Sigmoid colon (tissue), 7 donors: ENCODE results near the gene ODAPH. TPM values are rescaled to one million over a fixed set of nuclear protein-coding genes. Genes with fewer than 3 reads are reported as not detected.

Experiments
- DNase-seq: peaks from one replicate; pipeline ENCODE4 v3.0.0-alpha.2; 2019
- H3K27ac ChIP-seq, 4 donors: fragments of 200-600 bp; sonication (generic); one replicate each; pipeline ENCODE4 v1.5.1; 2016 to 2019; ENCODE audit warnings: mild to moderate bottlenecking in 1 of 4
- H3K27me3 ChIP-seq, 3 donors: fragments of 200-600 bp; sonication (generic); one replicate each; pipeline ENCODE4 v1.5.1; 2019; ENCODE audit warnings: mild to moderate bottlenecking in 1 of 3
- H3K36me3 ChIP-seq, 4 donors: fragments of 200-600 bp; sonication (generic); one replicate each; pipeline ENCODE4 v1.5.1; 2016 to 2019
- H3K4me1 ChIP-seq, 4 donors: fragments of 200-600 bp; sonication (generic); one replicate each; pipeline ENCODE4 v1.5.1; 2017 to 2019
- H3K4me3 ChIP-seq, 4 donors: fragments of 200-600 bp; sonication (generic); one replicate each; pipeline ENCODE4 v1.5.1; 2017 to 2019; ENCODE audit warnings: mild to moderate bottlenecking in 2 of 4, moderate library complexity in 1 of 4
- H3K9me3 ChIP-seq, 4 donors: fragments of 200-600 bp in 3 of 4; sonication (generic) in 3 of 4; one replicate each; pipeline versions ENCODE4 v1.5.1 to v1.6.1; 2013 to 2019
- EP300 ChIP-seq, 4 donors: sonication (generic); formaldehyde crosslinking; IDR thresholded peaks; one replicate each; pipeline ENCODE4 v1.6.1; 2017; ENCODE audit warnings: antibody characterized with exemption in 4 of 4
- POLR2A ChIP-seq, 2 donors: fragments of 450-650 bp; IDR thresholded peaks; one replicate each; pipeline ENCODE4 v1.6.1; 2016; ENCODE audit warnings: antibody characterized with exemption in 2 of 2, mild to moderate bottlenecking in 2 of 2, moderate library complexity in 2 of 2
- POLR2AphosphoS5 ChIP-seq, 4 donors: sonication (generic); formaldehyde crosslinking; IDR thresholded peaks; one replicate each; pipeline ENCODE4 v1.6.1; 2017; ENCODE audit warnings: antibody characterized with exemption in 4 of 4
- WGBS, 2 donors: extraction: QIAGEN DNeasy Blood & Tissue Kit; methylation state at CpG; one replicate each; pipeline ENCODE4 v1.1.7; 2013; 5-methylcytosine and 5-hydroxymethylcytosine counted together
- intact Hi-C: fragments of 100-400 bp; cut with DNase I; formaldehyde crosslinking; loops from one replicate; pipeline ENCODE4 v1.15.1; 2023
- polyA plus RNA-seq, 3 donors: library from polyadenylated mRNA; stranded (reverse); fragments of 200-250 nt; gene quantifications; one replicate each; pipeline ENCODE4 v1.2.3, GENCODE V29; 2013
- total RNA-seq, 4 donors: library from RNA; depleted of rRNA; stranded (reverse); fragments of >200 nt; gene quantifications; one replicate each; pipeline ENCODE4 v1.1.0, GENCODE V29; 2016
- TF ChIP-seq, protein P1 (sequence below), 4 experiments: fragments of 450-650 bp in 3 of 4; fragments of 200-600 bp in 1 of 4; IDR thresholded peaks; one replicate each; pipeline ENCODE4 v1.5.1; 2016 to 2019; ENCODE audit warnings: antibody characterized with exemption in 4 of 4, mild to moderate bottlenecking in 3 of 4, moderate library complexity in 2 of 4
- donor health status: healthy with polysubstance abuse.
- donor health status: Bipolar disorder and iron deficiency.
- donor health status: healthy.

ODAPH gene
- total and polyA plus RNA-seq, 7 donors: 0.06 TPM; not detected in 6

DNA sequence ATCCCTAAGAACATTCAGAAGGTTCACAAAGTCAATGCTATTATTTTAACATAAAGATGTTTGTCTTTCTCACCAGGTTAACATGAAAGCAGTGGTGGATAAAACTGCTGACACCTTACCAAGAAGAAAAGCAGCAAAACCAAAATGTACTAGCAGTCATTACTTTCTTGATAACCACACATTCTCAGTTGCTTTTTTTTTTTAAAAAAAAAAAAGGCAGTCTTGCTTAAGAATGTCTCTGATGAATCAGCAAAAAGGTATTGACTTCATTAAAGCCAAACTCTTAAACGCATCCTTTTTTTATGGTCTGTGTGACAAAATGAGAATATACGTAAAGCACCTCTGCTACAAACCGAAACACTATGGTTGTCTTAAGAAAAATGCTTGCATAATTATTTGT lies 42.5 kb downstream of the ODAPH start:
- no peaks in the 10 kb centered on the region for H3K27me3 ChIP-seq
- no peak for TF ChIP-seq POLR2AphosphoS5 (IDR thresholded peaks at IDR 0.05)
- TF ChIP-seq POLR2A (IDR thresholded peaks at IDR 0.05): no peak
- TF ChIP-seq EP300 (IDR thresholded peaks at IDR 0.05): no peak
- TF ChIP-seq, protein P1, sequence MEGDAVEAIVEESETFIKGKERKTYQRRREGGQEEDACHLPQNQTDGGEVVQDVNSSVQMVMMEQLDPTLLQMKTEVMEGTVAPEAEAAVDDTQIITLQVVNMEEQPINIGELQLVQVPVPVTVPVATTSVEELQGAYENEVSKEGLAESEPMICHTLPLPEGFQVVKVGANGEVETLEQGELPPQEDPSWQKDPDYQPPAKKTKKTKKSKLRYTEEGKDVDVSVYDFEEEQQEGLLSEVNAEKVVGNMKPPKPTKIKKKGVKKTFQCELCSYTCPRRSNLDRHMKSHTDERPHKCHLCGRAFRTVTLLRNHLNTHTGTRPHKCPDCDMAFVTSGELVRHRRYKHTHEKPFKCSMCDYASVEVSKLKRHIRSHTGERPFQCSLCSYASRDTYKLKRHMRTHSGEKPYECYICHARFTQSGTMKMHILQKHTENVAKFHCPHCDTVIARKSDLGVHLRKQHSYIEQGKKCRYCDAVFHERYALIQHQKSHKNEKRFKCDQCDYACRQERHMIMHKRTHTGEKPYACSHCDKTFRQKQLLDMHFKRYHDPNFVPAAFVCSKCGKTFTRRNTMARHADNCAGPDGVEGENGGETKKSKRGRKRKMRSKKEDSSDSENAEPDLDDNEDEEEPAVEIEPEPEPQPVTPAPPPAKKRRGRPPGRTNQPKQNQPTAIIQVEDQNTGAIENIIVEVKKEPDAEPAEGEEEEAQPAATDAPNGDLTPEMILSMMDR (IDR thresholded peaks at IDR 0.05): no peak
- H3K9me3 ChIP-seq: no peaks in the 10 kb centered on the region
- H3K27ac ChIP-seq: no peak overlapping the region
- no peak overlapping the region for H3K4me3 ChIP-seq
- intact Hi-C loops: no loop called here
- H3K36me3 ChIP-seq: no peaks in the 10 kb centered on the region
- DNase-seq: no peak
- WGBS, 2 donors: 65 to 82% methylated on average over 3 of the region's 3 CpGs
- H3K4me1 ChIP-seq: no peaks in the 10 kb centered on the region

DNA sequence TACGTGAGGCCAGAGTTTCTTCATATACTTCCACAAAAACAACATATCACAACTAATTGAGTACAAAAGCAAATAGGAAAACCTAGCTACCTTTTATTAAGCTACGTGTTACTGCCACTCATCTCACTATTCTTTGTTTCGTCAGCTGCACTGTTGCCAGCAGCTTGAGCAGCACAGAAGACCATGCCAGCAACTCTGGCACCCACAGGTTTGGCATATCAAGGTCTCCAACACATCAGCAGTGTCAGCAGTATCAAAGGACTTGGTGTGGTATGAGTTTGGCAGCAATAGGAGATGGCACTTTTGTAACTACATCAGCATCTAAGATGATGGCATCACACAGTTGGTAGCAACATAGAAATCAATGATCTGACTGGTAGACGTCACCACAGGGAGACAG lies 43.8 kb downstream of the ODAPH start:
- intact Hi-C loops: no loop called here
- H3K9me3 ChIP-seq: no peaks in the 10 kb centered on the region
- DNase-seq: no peak
- no peaks in the 10 kb centered on the region for H3K27me3 ChIP-seq
- TF ChIP-seq, protein P1 (IDR thresholded peaks at IDR 0.05): no peak
- TF ChIP-seq EP300 (IDR thresholded peaks at IDR 0.05): no peak
- no peak for TF ChIP-seq POLR2AphosphoS5 (IDR thresholded peaks at IDR 0.05)
- no peak for TF ChIP-seq POLR2A (IDR thresholded peaks at IDR 0.05)
- H3K36me3 ChIP-seq: no peaks in the 10 kb centered on the region
- no peaks in the 10 kb centered on the region for H3K4me1 ChIP-seq
- H3K27ac ChIP-seq: no peak overlapping the region
- 96% methylated on average over 4 of the region's 4 CpGs for WGBS, 2 donors
- H3K4me3 ChIP-seq: no peak overlapping the region

DNA sequence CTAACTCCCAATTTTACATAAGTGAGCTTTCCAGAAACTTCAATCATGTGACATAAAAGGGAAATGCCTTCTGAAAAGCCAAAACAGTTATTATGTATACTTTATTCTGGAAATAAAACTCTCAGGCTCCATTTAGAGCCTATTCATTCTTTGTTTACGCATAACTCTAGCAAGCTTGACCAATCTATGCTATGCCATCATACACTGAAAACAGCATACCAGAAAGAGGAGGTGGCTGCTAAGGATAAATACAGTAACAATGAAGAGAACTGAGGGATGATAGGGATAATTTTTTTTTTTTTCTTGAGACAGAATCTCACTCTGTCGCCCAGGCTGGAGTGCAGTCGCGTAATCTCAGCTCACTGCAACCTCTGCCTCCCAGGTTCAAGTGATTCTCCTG lies 50.1 kb downstream of the ODAPH start:
- Histone ChIP-seq H3K27ac (no peak overlapping the region), H3K9me3 (no peaks in the 10 kb centered on the region), H3K4me3 (no peak overlapping the region), H3K4me1 (no peaks in the 10 kb centered on the region), H3K36me3 (no peaks in the 10 kb centered on the region), H3K27me3 (no peaks in the 10 kb centered on the region)
- intact Hi-C loops: no loop called here
- no peak for DNase-seq
- WGBS, 2 donors: 95 to 97% methylated on average over 4 of the region's 4 CpGs
- TF ChIP-seq EP300 (IDR thresholded peaks at IDR 0.05): no peak
- TF ChIP-seq, protein P1 (IDR thresholded peaks at IDR 0.05): no peak

DNA sequence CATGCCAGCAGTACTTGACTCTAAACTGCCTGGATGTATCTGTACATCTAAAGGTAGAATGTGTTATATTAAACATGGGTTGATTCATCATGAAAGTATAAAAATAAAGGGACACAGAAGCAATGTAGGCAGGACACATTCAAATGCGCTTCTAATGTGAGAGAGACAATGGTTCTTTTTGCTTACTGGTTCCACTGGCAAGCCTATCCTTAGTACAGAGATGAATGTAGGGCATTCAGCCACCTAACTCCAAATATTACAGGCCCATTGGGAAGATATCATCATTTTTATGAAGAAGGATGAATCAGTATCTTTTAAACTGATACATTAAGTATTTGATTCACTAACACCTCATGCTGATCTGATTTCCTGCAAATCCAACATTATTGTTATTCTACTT lies 56.4 kb downstream of the ODAPH start:
- intact Hi-C loops: no loop called here
- Histone ChIP-seq H3K4me1 (no peaks in the 10 kb centered on the region), H3K4me3 (no peak overlapping the region)

More for the DNA sequence above, 56.4 kb downstream of the ODAPH start:
- Histone ChIP-seq H3K9me3 (no peaks in the 10 kb centered on the region), H3K27me3 (no peaks in the 10 kb centered on the region), H3K27ac (no peak overlapping the region), H3K36me3 (no peaks in the 10 kb centered on the region)
- TF ChIP-seq, protein P1 (IDR thresholded peaks at IDR 0.05): no peak
- TF ChIP-seq POLR2A (IDR thresholded peaks at IDR 0.05) (no peak), POLR2AphosphoS5 (IDR thresholded peaks at IDR 0.05) (no peak), EP300 (IDR thresholded peaks at IDR 0.05) (no peak)
- DNase-seq: no peak
- WGBS, 2 donors: 98 to 100% methylated on average over 1 of the region's 1 CpG

Other genes with a start within 250 kb of the ODAPH start
- 10 to 100 TPM; 19.4 to 41.5 (median 24.5) TPM for gene RCHY1, start 41.7 kb upstream of the ODAPH start, total RNA-seq
- 10 to 100 TPM; 21.7 to 38.8 (median 30.6) TPM for gene RCHY1, start 41.7 kb upstream of the ODAPH start, polyA plus RNA-seq
- gene THAP6, start 41.6 kb upstream of the ODAPH start, total RNA-seq: 10 to 100 TPM; 17.1 to 38.8 (median 20.0) TPM
- 1 to 10 TPM; 4.8 to 9.9 (median 6.6) TPM for gene THAP6, start 41.6 kb upstream of the ODAPH start, polyA plus RNA-seq
- 10 to 100 TPM in 1 of 4 donors, 1 to 10 TPM in 3; 1.1 to 11.9 (median 3.7) TPM for gene CDKL2, start 74.5 kb downstream of the ODAPH start, total RNA-seq
- gene CDKL2, start 74.5 kb downstream of the ODAPH start, polyA plus RNA-seq: under 1 TPM in 1 of 3 donors, not detected in 2; 0.42 TPM
- 100 to 1,000 TPM; 102 to 141 (median 119) TPM for gene G3BP2, start 117.3 kb downstream of the ODAPH start, total RNA-seq
- 10 to 100 TPM; 60.7 to 83.7 (median 61.7) TPM for gene G3BP2, start 117.3 kb downstream of the ODAPH start, polyA plus RNA-seq
- 10 to 100 TPM; 66.5 to 99.4 (median 77.6) TPM for gene USO1, start 168.5 kb downstream of the ODAPH start, total RNA-seq
- gene USO1, start 168.5 kb downstream of the ODAPH start, polyA plus RNA-seq: 10 to 100 TPM; 21.0 to 30.6 (median 21.6) TPM